Fibroblast of lung (primary cell): Measurements from ENCODE around the gene NRG2. TPM values are rescaled to one million over a fixed set of nuclear protein-coding genes. Genes with fewer than 3 reads are reported as not detected.

Source experiments
- DNase-seq, 2 donors: peaks; one replicate each; pipeline versions ENCODE4 v3.0.0 to v3.0.0-alpha.2; 2010; ENCODE audit warnings: low read depth in 2 of 2
- H2AFZ ChIP-seq: 2 replicates; pipeline ENCODE4 v1.5.1; 2012; ENCODE audit warnings: low read length, control low read depth, inconsistent platforms
- H3K27ac ChIP-seq: 2 replicates; pipeline ENCODE4 v1.5.1; 2011; ENCODE audit warnings: low read length, control low read depth; ENCODE audit not compliant: insufficient read depth
- H3K27me3 ChIP-seq: 2 replicates; pipeline ENCODE4 v1.5.1; 2011; ENCODE audit warnings: mild to moderate bottlenecking, low read length; ENCODE audit not compliant: control insufficient read depth, insufficient read depth
- H3K36me3 ChIP-seq: 2 replicates; pipeline ENCODE4 v1.5.1; 2011; ENCODE audit warnings: low read length; ENCODE audit not compliant: control insufficient read depth, insufficient read depth
- H3K4me1 ChIP-seq: 2 replicates; pipeline ENCODE4 v1.5.1; 2011; ENCODE audit warnings: low read length; ENCODE audit not compliant: control insufficient read depth, insufficient read depth; ENCODE audit errors: extremely low read depth
- H3K4me2 ChIP-seq: 2 replicates; pipeline ENCODE4 v1.5.1; 2011; ENCODE audit warnings: low read length, control low read depth; ENCODE audit not compliant: insufficient read depth; ENCODE audit errors: extremely low read depth
- H3K4me3 ChIP-seq, 4 experiments: fragments of 200-600 bp in 1 of 4; sonication (generic) in 1 of 4; replicated peaks in 1 of 4; 2 replicates each; pipeline ENCODE4 v1.5.1; 2011 to 2016; ENCODE audit warnings: low read length in 4 of 4, low read depth in 3 of 4, mild to moderate bottlenecking in 3 of 4, control low read depth in 2 of 4, inconsistent platforms in 1 of 4, mixed read lengths in 1 of 4; ENCODE audit not compliant: insufficient read depth in 1 of 4; ENCODE audit errors: control extremely low read depth in 1 of 4
- H3K79me2 ChIP-seq: 2 replicates; pipeline ENCODE4 v1.5.1; 2012; ENCODE audit warnings: mild to moderate bottlenecking, low read length, inconsistent platforms; ENCODE audit not compliant: control insufficient read depth, insufficient read depth
- H3K9ac ChIP-seq: 2 replicates; pipeline ENCODE4 v1.5.1; 2011; ENCODE audit warnings: mild to moderate bottlenecking, low read length, control low read depth; ENCODE audit not compliant: insufficient read depth
- H3K9me3 ChIP-seq: 2 replicates; pipeline ENCODE4 v1.5.1; 2012; ENCODE audit warnings: low read depth, low read length; ENCODE audit not compliant: control insufficient read depth, insufficient read depth
- H4K20me1 ChIP-seq: 2 replicates; pipeline ENCODE4 v1.5.1; 2011; ENCODE audit warnings: low read length; ENCODE audit not compliant: control insufficient read depth, insufficient read depth; ENCODE audit errors: extremely low read depth
- EZH2 ChIP-seq: IDR thresholded peaks from 2 replicates; pipeline ENCODE4 v1.5.1; 2012; ENCODE audit warnings: low read length, control low read depth, mild to moderate bottlenecking; ENCODE audit errors: missing control alignments
- polyA plus RNA-seq, 2 donors: library from polyadenylated mRNA; depleted of rRNA in 1 of 2; stranded (reverse) in 1 of 2; unstranded in 1 of 2; fragments of >200 nt; gene quantifications; 2 replicates each; pipeline ENCODE4 v1.2.1, GENCODE V29; 2011 to 2012; ENCODE audit warnings: missing spikeins in 1 of 2
- total RNA-seq: library from RNA; depleted of rRNA; stranded (reverse); fragments of >200 nt; gene quantifications from 2 replicates; pipeline ENCODE4 v1.2.1, GENCODE V29; 2014
- TF ChIP-seq, protein P1 (sequence below), 2 donors: IDR thresholded peaks in 1 of 2; conservative IDR thresholded peaks in 1 of 2; 1 replicate in 1 of 2; 2 replicates in 1 of 2; pipeline ENCODE4 v1.5.1; 2011 to 2012; ENCODE audit warnings: low read length in 2 of 2, control low read depth in 1 of 2, inconsistent platforms in 1 of 2, low read depth in 1 of 2, mild to moderate bottlenecking in 1 of 2

NRG2 gene
- total and polyA plus RNA-seq, 2 donors (not counting 1 experiment from before 2014, with no cell fraction given) = 0.28 to 1.3 TPM

DNA sequence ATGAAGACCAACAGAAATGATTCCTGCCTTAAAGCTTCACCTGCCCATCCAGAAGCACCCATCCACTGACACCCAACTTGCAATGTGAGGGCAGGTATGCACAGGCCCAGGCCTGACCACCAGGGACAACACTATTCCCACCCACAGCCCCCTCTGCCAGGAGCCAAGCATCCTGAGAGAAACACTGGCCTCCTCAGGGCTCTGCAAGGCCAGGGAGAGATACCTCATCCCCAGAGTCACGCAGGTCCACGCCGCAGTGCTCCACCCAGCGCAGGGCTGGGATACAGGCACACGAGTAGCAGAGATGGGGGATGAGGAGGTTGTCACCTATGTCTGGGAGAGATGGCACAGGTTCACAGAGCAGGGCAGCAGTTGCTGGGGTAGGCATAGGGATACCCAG lies 148.1 kb downstream of the NRG2 start:
- H3K79me2 ChIP-seq = no peaks in the 10 kb centered on the region
- TF ChIP-seq EZH2 = no peak
- TF ChIP-seq, protein P1, sequence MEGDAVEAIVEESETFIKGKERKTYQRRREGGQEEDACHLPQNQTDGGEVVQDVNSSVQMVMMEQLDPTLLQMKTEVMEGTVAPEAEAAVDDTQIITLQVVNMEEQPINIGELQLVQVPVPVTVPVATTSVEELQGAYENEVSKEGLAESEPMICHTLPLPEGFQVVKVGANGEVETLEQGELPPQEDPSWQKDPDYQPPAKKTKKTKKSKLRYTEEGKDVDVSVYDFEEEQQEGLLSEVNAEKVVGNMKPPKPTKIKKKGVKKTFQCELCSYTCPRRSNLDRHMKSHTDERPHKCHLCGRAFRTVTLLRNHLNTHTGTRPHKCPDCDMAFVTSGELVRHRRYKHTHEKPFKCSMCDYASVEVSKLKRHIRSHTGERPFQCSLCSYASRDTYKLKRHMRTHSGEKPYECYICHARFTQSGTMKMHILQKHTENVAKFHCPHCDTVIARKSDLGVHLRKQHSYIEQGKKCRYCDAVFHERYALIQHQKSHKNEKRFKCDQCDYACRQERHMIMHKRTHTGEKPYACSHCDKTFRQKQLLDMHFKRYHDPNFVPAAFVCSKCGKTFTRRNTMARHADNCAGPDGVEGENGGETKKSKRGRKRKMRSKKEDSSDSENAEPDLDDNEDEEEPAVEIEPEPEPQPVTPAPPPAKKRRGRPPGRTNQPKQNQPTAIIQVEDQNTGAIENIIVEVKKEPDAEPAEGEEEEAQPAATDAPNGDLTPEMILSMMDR (conservative IDR thresholded peaks at IDR 0.05 in 1 of 2, IDR thresholded peaks at IDR 0.05 in 1 of 2; ENCODE audit: low read depth in 1 of 2, low read length in 2 of 2) = no peak
- H3K4me2 ChIP-seq = no peak overlapping the region
- H3K4me3 ChIP-seq = no peak overlapping the region
- H2AFZ ChIP-seq = no peak overlapping the region
- no peak overlapping the region for H3K27ac ChIP-seq
- peaks cover 3% of the 10 kb centered on the region for H3K27me3 ChIP-seq
- no peaks in the 10 kb centered on the region for H3K4me1 ChIP-seq
- H3K9ac ChIP-seq = no peak overlapping the region
- H3K36me3 ChIP-seq = no peaks in the 10 kb centered on the region
- H4K20me1 ChIP-seq = no peaks in the 10 kb centered on the region
- no peaks in the 10 kb centered on the region for H3K9me3 ChIP-seq
- no peak for DNase-seq

DNA sequence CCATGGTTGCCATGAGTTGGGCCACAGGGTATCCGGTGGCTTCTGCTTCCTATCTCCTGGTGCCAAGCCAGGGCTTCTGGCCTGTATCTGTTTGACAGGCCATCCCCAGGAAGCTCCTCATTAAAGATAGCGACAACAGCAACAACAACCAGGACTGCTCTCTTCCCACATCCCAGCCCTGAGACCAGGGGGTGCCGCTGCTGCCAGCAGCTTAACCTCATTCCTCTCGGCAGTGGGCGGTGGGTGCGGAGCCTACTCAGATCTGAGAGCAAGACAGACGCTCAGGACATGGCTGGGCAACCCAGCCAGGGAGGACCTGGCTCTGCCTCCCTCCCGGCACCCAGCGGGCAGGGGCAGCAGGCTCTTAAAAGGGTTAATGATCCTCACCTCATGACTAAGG lies 149.2 kb downstream of the NRG2 start:
- Histone ChIP-seq H3K4me2 (no peak overlapping the region), H3K27ac (no peak overlapping the region), H3K36me3 (no peaks in the 10 kb centered on the region), H3K9me3 (no peaks in the 10 kb centered on the region), H3K4me1 (no peaks in the 10 kb centered on the region), H4K20me1 (no peaks in the 10 kb centered on the region), H3K27me3 (peaks cover 5% of the 10 kb centered on the region), H3K4me3 (no peak overlapping the region), H2AFZ (no peak overlapping the region), H3K79me2 (no peaks in the 10 kb centered on the region), H3K9ac (no peak overlapping the region)
- TF ChIP-seq, protein P1 (conservative IDR thresholded peaks at IDR 0.05 in 1 of 2, IDR thresholded peaks at IDR 0.05 in 1 of 2; ENCODE audit: low read depth in 1 of 2, low read length in 2 of 2) = no peak
- no peak for TF ChIP-seq EZH2
- no peak for DNase-seq

DNA sequence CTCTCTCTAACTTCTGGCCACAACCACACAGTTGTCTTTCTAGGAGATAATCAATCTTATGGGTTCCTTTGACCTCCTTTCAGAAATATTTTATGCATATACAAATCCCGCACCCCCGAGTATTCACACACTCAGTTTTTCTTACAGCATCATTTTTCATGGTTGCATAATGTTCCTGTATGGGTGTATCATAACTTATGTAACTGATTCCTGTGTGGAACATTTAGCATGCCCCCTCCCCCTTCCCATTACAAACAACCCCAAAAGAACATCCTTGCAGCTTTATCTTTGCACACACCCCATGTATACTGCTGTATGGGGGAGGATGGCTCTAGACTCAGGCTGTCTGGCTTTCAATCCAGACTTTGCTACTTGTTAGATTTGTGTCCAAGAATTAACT lies 153.7 kb downstream of the NRG2 start:
- Histone ChIP-seq H3K9me3 (no peaks in the 10 kb centered on the region), H4K20me1 (no peaks in the 10 kb centered on the region), H3K79me2 (no peaks in the 10 kb centered on the region), H3K4me1 (no peaks in the 10 kb centered on the region), H3K9ac (no peak overlapping the region), H3K27me3 (peaks cover 6% of the 10 kb centered on the region), H3K4me2 (no peak overlapping the region), H3K36me3 (no peaks in the 10 kb centered on the region), H3K27ac (no peak overlapping the region), H3K4me3 (no peak overlapping the region), H2AFZ (no peak overlapping the region)
- no peak for TF ChIP-seq EZH2
- TF ChIP-seq, protein P1 (conservative IDR thresholded peaks at IDR 0.05 in 1 of 2, IDR thresholded peaks at IDR 0.05 in 1 of 2; ENCODE audit: low read depth in 1 of 2, low read length in 2 of 2) = no peak
- DNase-seq = no peak
